ENCODE results near the gene LCN10. TPM values are rescaled to one million over a fixed set of nuclear protein-coding genes. Genes with fewer than 3 reads are reported as not detected.
"Not testable (repeated sequence)": the region's sequence is repeated elsewhere in the genome, so short reads cannot be mapped to it uniquely, and the experiment has no call there.

The LCN10 gene
- polyA plus RNA-seq, 4 donors: 1.1 to 8.4 (median 4.7) TPM; not detected in 1

DNA sequence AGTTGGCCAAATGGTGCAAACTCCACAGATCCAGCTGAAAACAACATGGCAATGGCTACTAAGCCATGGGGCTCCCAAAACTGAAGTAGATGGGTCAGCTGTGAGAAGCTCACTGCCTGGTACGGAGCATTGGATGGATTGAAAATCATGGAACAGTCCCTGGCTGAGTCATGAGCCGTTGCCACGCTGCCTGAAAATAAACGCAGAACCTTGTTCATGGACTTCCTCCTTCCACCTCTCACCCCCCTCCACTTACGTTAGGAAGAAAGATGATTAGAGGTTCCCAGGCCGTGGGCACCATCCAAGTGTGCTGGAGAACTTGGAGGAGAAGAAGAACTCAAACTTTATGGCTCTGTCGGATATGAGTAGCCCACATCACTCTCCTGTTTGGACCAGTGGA is 37.2 kb downstream of the LCN10 start:
- WGBS, 3 donors: 11 to 40% (median 35%) methylated on average over 7 of the region's 7 CpGs
- no peak for FAIRE-seq

GRCh38 chr9:136704741-136705140 is 38.0 kb downstream of the LCN10 start:
- FAIRE-seq; H3K4me3 ChIP-seq (ENCODE audit: low read depth in 1 of 3, low read length in 3 of 3); H3K27me3 ChIP-seq (ENCODE audit: control insufficient read depth in 3 of 3, insufficient read depth in 3 of 3, low read length in 3 of 3); H3K27ac ChIP-seq (ENCODE audit: low read depth in 1 of 3, low read length in 2 of 3); H3K36me3 ChIP-seq (ENCODE audit: control insufficient read depth in 3 of 3, insufficient read depth in 2 of 3, low read depth in 1 of 3, low read length in 3 of 3); H3K9me3 ChIP-seq (ENCODE audit: control insufficient read depth in 2 of 2, insufficient read depth in 1 of 2, low read depth in 1 of 2, low read length in 1 of 2): not testable (repeated sequence)
- whole genome bisulfite sequencing, 3 donors: 47 to 71% (median 48%) methylated on average over 8 of the region's 8 CpGs
- H3K4me1 ChIP-seq (ENCODE audit: control insufficient read depth in 3 of 3, insufficient read depth in 2 of 3, low read depth in 1 of 3, low read length in 2 of 3): peaks cover 0 to 17% (median 0%) of the 10 kb centered on the region in 3 donors
- DNase-seq: peak in 1 of 2 donors; percentile 75

More for the DNA sequence above, 37.2 kb downstream of the LCN10 start:
- Histone ChIP-seq H3K36me3 (ENCODE audit: control insufficient read depth in 3 of 3, insufficient read depth in 2 of 3, low read depth in 1 of 3, low read length in 3 of 3) (no peaks in the 10 kb centered on the region), H3K9me3 (ENCODE audit: control insufficient read depth in 2 of 2, insufficient read depth in 1 of 2, low read depth in 1 of 2, low read length in 1 of 2) (no peaks in the 10 kb centered on the region), H3K27ac (ENCODE audit: low read depth in 1 of 3, low read length in 2 of 3) (no peak overlapping the region), H3K4me3 (ENCODE audit: low read depth in 1 of 3, low read length in 3 of 3) (no peak overlapping the region), H3K4me1 (ENCODE audit: control insufficient read depth in 3 of 3, insufficient read depth in 2 of 3, low read depth in 1 of 3, low read length in 2 of 3) (peaks cover 0 to 11% (median 0%) of the 10 kb centered on the region in 3 donors), H3K27me3 (ENCODE audit: control insufficient read depth in 3 of 3, insufficient read depth in 3 of 3, low read length in 3 of 3) (peaks cover 0 to 4% (median 0%) of the 10 kb centered on the region in 3 donors)
- no peak for DNase-seq

GRCh38 chr9:136703276-136703860 is 39.4 kb downstream of the LCN10 start:
- no peak overlapping the region for H3K27ac ChIP-seq (ENCODE audit: low read depth in 1 of 3, low read length in 2 of 3)
- FAIRE-seq (no peak), DNase-seq (no peak)
- H3K27me3 ChIP-seq (ENCODE audit: control insufficient read depth in 3 of 3, insufficient read depth in 3 of 3, low read length in 3 of 3): peaks cover 0 to 4% (median 0%) of the 10 kb centered on the region in 3 donors
- H3K4me3 ChIP-seq (ENCODE audit: low read depth in 1 of 3, low read length in 3 of 3): no peak overlapping the region
- no peaks in the 10 kb centered on the region for H3K9me3 ChIP-seq (ENCODE audit: control insufficient read depth in 2 of 2, insufficient read depth in 1 of 2, low read depth in 1 of 2, low read length in 1 of 2)
- H3K36me3 ChIP-seq (ENCODE audit: control insufficient read depth in 3 of 3, insufficient read depth in 2 of 3, low read depth in 1 of 3, low read length in 3 of 3): no peaks in the 10 kb centered on the region
- WGBS, 3 donors: 72 to 86% (median 79%) methylated on average over 12 of the region's 12 CpGs
- H3K4me1 ChIP-seq (ENCODE audit: control insufficient read depth in 3 of 3, insufficient read depth in 2 of 3, low read depth in 1 of 3, low read length in 2 of 3): peaks cover 0 to 26% (median 0%) of the 10 kb centered on the region in 3 donors

DNA sequence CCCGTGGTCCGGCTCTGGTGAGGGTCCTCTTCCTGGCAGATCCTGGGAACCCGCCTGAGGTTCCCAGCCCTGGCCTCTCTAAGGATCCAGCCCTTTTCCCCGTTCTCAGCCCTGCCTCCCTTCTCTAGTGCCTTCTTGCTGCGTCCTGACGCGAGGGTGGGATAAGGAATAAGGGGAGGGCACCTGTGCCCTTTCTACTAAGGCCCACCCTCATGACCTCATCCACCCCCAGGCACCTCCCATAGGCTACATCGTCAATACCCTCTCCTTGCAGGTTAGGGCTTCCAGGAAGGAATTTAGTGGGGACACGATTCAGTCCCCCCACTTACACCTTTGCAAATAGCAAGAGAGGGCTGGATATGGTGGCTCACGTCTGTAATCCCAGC is 41.1 kb downstream of the LCN10 start:
- WGBS, 3 donors: 40 to 49% (median 42%) methylated on average over 10 of the region's 10 CpGs
- peaks cover 0 to 4% (median 0%) of the 10 kb centered on the region in 3 donors for H3K27me3 ChIP-seq (ENCODE audit: control insufficient read depth in 3 of 3, insufficient read depth in 3 of 3, low read length in 3 of 3)
- H3K36me3 ChIP-seq (ENCODE audit: control insufficient read depth in 3 of 3, insufficient read depth in 2 of 3, low read depth in 1 of 3, low read length in 3 of 3): no peaks in the 10 kb centered on the region
- DNase-seq (no peak), FAIRE-seq (no peak)
- no peaks in the 10 kb centered on the region for H3K9me3 ChIP-seq (ENCODE audit: control insufficient read depth in 2 of 2, insufficient read depth in 1 of 2, low read depth in 1 of 2, low read length in 1 of 2)
- peak overlapping the region in 1 of 3 donors; percentile 17 for H3K4me3 ChIP-seq (ENCODE audit: low read depth in 1 of 3, low read length in 3 of 3)
- H3K4me1 ChIP-seq (ENCODE audit: control insufficient read depth in 3 of 3, insufficient read depth in 2 of 3, low read depth in 1 of 3, low read length in 2 of 3): peaks cover 0 to 38% (median 2%) of the 10 kb centered on the region in 3 donors
- H3K27ac ChIP-seq (ENCODE audit: low read depth in 1 of 3, low read length in 2 of 3): no peak overlapping the region

DNA sequence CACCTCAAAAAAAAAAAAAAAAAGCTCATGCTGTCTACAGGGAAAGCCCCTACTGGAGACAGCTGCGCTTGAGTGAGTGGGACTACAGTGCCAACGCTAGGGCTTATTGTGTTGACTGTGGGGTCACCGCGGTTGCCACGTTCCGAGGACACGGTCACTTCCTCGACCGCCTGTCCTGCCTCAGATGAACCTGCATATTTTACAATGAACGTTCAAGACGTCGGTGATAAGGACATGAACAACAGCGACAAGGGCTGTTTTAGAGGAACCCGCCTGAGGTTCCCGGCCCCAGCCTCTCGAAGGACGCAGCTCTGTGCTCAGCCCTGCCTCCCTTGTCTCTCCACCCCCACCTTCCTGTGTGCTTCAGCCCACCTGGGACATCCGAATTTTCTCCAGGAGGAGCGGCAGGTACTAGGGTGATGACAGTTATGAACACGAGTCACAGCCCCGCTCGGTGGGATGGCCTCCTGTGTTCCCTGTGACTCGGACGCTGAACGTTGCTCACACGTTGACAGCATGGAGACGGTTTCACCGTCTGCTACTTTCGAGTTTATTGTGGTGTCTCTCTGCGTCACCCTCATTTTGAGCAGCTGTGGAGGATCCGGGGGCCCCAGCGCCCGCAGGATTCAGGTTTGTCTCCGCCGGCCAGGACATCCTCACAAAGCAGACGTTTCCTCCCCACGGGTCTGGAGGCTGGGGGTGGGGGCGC is 41.6 kb downstream of the LCN10 start:
- WGBS, 3 donors: 8 to 19% (median 9%) methylated on average over 35 to 38 of the region's 38 CpGs
- Histone ChIP-seq H3K4me3 (ENCODE audit: low read depth in 1 of 3, low read length in 3 of 3) (peak overlapping the region in 1 of 3 donors; percentile 17), H3K4me1 (ENCODE audit: control insufficient read depth in 3 of 3, insufficient read depth in 2 of 3, low read depth in 1 of 3, low read length in 2 of 3) (peaks cover 0 to 43% (median 7%) of the 10 kb centered on the region in 3 donors), H3K9me3 (ENCODE audit: control insufficient read depth in 2 of 2, insufficient read depth in 1 of 2, low read depth in 1 of 2, low read length in 1 of 2) (no peaks in the 10 kb centered on the region), H3K27me3 (ENCODE audit: control insufficient read depth in 3 of 3, insufficient read depth in 3 of 3, low read length in 3 of 3) (peaks cover 0 to 4% (median 0%) of the 10 kb centered on the region in 3 donors), H3K27ac (ENCODE audit: low read depth in 1 of 3, low read length in 2 of 3) (peak overlapping the region in 2 of 3 donors; percentile 6 to 25), H3K36me3 (ENCODE audit: control insufficient read depth in 3 of 3, insufficient read depth in 2 of 3, low read depth in 1 of 3, low read length in 3 of 3) (no peaks in the 10 kb centered on the region)
- DNase-seq (peak; percentile 68 to 72), FAIRE-seq (no peak)

DNA sequence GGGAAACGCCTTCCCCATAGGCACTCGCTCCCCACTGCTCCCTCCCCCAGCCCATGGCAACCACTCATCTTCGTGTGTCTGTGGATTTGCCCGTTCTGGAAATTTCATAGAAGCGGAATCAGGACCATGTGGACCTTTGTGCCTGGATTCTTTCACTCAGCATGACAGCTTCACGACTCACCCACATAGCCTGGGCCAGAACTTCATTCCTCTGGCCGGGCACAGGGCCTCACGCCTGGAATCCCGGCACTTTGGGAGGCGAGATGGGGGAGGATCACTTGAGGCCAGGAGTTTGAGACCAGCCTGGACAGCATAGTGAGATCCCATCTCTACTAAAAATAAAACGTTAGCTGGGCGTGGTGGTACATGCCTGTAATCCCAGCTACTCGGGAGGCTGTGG is 42.4 kb downstream of the LCN10 start:
- Histone ChIP-seq H3K36me3 (ENCODE audit: control insufficient read depth in 3 of 3, insufficient read depth in 2 of 3, low read depth in 1 of 3, low read length in 3 of 3) (no peaks in the 10 kb centered on the region), H3K4me1 (ENCODE audit: control insufficient read depth in 3 of 3, insufficient read depth in 2 of 3, low read depth in 1 of 3, low read length in 2 of 3) (peaks cover 0 to 51% (median 10%) of the 10 kb centered on the region in 3 donors), H3K4me3 (ENCODE audit: low read depth in 1 of 3, low read length in 3 of 3) (no peak overlapping the region), H3K9me3 (ENCODE audit: control insufficient read depth in 2 of 2, insufficient read depth in 1 of 2, low read depth in 1 of 2, low read length in 1 of 2) (no peaks in the 10 kb centered on the region), H3K27me3 (ENCODE audit: control insufficient read depth in 3 of 3, insufficient read depth in 3 of 3, low read length in 3 of 3) (no peaks in the 10 kb centered on the region), H3K27ac (ENCODE audit: low read depth in 1 of 3, low read length in 2 of 3) (no peak overlapping the region)
- 47 to 71% (median 57%) methylated on average over 13 of the region's 13 CpGs for WGBS, 3 donors
- FAIRE-seq (no peak), DNase-seq (no peak)

- 78 to 84% (median 83%) methylated on average over 10 of the region's 11 CpGs for WGBS, 3 donors
- FAIRE-seq: no peak
- no peaks in the 10 kb centered on the region for H3K9me3 ChIP-seq (ENCODE audit: control insufficient read depth in 2 of 2, insufficient read depth in 1 of 2, low read depth in 1 of 2, low read length in 1 of 2)
- H3K27me3 ChIP-seq (ENCODE audit: control insufficient read depth in 3 of 3, insufficient read depth in 3 of 3, low read length in 3 of 3): no peaks in the 10 kb centered on the region
- H3K36me3 ChIP-seq (ENCODE audit: control insufficient read depth in 3 of 3, insufficient read depth in 2 of 3, low read depth in 1 of 3, low read length in 3 of 3): no peaks in the 10 kb centered on the region
- peak in 1 of 2 donors; percentile 56 for DNase-seq
- H3K4me3 ChIP-seq (ENCODE audit: low read depth in 1 of 3, low read length in 3 of 3): peak overlapping the region in 1 of 3 donors; percentile 1
- peak overlapping the region; percentile 42 to 86 (median 58) for H3K27ac ChIP-seq (ENCODE audit: low read depth in 1 of 3, low read length in 2 of 3)
- peaks cover 0 to 66% (median 10%) of the 10 kb centered on the region in 3 donors for H3K4me1 ChIP-seq (ENCODE audit: control insufficient read depth in 3 of 3, insufficient read depth in 2 of 3, low read depth in 1 of 3, low read length in 2 of 3)
These were observed 44.0 kb downstream of the LCN10 start for GRCh38 chr9:136698635-136699246.

GRCh38 chr9:136697821-136698526 is 44.8 kb downstream of the LCN10 start:
- H3K4me3 ChIP-seq (ENCODE audit: low read depth in 1 of 3, low read length in 3 of 3): peak overlapping the region in 2 of 3 donors; percentile 5 to 46

More at GRCh38 chr9:136697821-136698526, 44.8 kb downstream of the LCN10 start:
- Histone ChIP-seq H3K27me3 (ENCODE audit: control insufficient read depth in 3 of 3, insufficient read depth in 3 of 3, low read length in 3 of 3) (no peaks in the 10 kb centered on the region), H3K27ac (ENCODE audit: low read depth in 1 of 3, low read length in 2 of 3) (peak overlapping the region; percentile 81 to 100 (median 86)), H3K4me1 (ENCODE audit: control insufficient read depth in 3 of 3, insufficient read depth in 2 of 3, low read depth in 1 of 3, low read length in 2 of 3) (peaks cover 0 to 73% (median 10%) of the 10 kb centered on the region in 3 donors), H3K9me3 (ENCODE audit: control insufficient read depth in 2 of 2, insufficient read depth in 1 of 2, low read depth in 1 of 2, low read length in 1 of 2) (no peaks in the 10 kb centered on the region), H3K36me3 (ENCODE audit: control insufficient read depth in 3 of 3, insufficient read depth in 2 of 3, low read depth in 1 of 3, low read length in 3 of 3) (no peaks in the 10 kb centered on the region)
- FAIRE-seq: no peak
- WGBS, 3 donors: 16 to 49% (median 25%) methylated on average over 19 to 20 of the region's 20 CpGs
- peak; percentile 69 to 82 for DNase-seq
